RKO (cell line): ENCODE data around the gene ZDHHC7.

Experiments
- DNase-seq: peaks from one replicate; pipeline ENCODE4 v3.0.0-alpha.2; 2016; ENCODE audit warnings: low spot score

ZDHHC7 gene

DNA sequence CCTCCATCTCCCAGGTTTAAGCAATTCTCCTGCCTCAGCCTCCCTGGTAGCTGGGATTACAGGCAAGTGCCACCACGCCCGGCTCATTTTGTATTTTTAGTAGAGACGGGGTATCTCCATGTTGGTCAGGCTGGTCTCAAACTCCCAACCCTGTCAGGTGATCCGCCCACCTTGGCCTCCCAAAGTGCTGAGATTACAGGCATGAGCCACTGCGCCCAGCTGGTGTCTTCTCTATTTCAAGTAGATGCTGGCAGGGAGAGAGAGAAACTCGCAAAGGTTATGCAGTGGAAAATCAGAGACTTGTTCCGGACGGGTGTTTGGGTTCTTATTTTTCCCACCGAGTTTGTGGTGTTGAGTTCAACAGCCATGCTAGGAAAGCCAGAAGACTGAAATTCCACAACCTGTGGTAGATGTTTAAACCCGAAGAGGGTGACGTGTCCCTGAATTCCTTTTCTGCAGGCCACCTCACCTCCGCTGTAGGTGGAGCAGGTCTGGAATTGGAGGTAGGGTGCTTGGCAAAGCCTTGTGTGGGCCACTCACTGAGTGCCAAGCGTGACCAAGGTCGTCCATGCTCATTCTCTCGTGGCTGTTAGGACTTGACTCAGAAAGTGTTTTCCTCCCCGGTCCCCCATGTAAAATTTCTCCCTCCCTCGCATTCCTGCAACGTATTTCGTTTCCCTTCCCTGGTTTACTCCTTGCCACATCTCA lies 7.3 kb upstream of the ZDHHC7 start:
- DNase-seq, result no peak

DNA sequence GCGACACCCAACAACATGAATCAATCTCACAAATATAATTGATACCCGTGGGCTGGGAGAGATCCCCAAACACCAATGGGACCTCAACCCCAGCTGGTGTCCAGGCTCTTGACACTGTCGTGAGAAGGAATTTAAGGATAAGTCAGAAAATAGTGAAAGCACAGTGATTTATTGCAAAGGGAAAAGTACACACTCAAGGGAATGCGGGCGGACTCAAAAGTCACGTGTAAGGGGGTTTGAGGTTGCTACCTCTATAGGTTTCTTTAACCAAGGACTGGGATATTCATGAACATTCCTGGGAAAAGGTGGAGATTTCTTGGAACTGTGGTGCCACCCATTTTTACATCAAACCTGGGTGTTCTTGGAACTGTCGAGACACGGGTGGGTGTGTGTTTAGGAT lies 6.3 kb upstream of the ZDHHC7 start:
- DNase-seq, result no peak

DNA sequence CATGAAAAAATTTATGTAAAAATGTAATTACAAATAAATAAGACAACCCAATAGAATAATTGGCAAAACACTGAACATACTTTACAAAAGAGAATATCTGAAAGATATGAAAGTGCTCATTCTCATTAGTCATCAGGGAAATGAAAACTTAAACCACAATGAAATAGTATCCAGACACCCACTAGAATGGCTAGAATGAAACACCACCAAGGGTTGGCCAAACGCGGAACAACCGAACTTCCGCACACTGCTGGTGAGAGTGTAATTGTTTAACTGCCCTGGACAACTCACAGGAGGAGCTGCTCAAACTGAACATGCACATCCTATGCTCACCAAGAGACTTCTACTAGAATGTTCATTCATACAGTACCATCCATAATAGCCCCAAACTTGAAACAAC lies 5.8 kb upstream of the ZDHHC7 start:
- no peak for DNase-seq

DNA sequence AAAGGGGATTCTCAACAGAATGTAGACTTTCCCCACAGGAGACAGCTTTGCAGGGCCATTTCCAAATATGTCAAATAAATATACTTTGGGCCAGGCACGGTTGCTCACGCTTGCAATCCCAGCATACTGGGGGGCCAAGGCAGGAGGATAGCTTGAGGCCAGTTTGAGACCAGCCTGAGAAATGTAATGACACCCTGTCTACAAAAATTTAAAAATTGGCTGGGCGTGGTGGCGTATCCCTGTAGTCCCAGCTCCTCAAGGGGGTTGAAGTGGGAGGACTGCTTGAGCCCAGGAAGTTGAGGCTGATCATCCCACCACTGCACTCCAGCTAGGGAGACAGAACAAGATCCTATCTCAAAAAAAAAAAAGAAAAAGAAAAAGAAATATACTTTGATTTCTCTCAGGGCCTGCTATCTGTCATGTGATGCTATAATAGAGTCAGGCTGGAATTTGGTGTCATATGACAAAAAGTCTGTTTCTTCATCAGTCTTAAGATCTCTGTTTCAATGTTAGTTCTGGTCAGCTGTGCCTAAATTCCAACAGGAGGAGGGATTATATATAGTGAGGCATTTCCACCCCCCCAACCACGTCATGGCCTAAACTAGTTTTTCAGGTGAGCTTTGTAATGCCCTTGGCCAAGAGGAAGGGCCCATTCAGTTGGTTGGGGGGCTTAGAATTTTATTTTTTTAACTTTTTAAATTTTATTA lies 4.3 kb upstream of the ZDHHC7 start:
- no peak for DNase-seq

DNA sequence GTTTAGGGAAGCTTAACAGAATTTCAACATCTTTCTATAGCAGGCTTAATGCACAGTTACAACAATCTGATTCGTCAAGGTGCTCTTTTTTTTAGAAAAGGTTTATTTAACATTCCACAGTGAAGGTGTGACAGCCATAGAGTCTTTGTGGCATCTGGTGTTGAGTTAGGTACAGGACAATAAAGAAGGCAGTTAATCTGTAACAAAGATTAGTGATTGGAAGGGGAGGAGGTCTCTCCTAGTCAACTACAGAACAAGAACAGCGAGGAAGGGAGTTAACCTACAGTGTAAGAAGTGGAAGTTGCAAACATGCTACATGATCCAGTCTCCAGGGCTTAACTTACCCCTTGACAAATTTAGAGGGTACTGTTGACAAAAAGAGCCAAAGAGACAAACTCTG lies 3.0 kb upstream of the ZDHHC7 start:
- DNase-seq, result no peak

DNA sequence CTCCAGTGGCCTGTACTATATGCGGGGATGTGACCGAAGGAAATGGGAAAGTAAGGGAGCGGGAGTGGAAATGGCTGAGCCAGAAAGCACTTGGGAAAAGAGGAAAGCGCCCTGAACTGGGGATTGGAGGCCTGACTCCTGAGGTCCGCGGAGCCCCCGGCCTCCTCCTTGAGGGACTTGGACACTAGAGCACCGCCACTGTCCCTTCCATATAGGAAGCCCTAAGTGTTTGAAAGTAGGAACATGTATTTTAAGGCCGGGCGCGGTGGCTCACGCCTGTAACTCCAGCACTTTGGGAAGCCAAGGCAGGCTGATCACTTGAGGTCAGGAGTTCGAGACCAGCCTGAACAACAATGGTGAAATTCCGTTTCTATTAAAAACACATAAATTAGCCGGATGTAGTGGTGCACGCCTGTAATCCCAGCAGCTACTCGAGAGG lies 530 bp upstream of the ZDHHC7 start:
- no peak for DNase-seq

DNA sequence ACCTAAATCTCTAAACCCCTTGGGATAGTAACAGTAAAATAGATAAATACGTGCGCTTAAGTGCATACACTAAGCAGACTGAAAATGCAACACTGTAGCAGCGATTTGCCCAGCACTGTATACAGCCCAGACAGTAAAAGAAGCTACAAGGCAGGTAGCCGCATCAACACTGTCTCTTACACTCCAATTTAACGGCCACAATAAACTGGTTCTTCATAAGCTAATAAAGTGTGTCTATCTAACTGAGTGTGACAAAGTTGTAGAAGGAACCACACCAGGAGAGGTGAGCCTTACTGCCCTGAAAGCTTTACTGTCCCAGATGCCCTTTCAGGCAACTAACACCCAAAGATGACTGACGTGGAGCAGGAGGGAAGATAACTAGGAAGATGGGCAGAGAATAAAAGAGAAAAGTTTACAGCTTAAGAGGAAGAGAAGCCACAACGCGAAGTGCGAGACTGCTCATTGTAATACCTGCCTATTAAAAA lies 847 bp downstream of the ZDHHC7 start:
- DNase-seq, result no peak

DNA sequence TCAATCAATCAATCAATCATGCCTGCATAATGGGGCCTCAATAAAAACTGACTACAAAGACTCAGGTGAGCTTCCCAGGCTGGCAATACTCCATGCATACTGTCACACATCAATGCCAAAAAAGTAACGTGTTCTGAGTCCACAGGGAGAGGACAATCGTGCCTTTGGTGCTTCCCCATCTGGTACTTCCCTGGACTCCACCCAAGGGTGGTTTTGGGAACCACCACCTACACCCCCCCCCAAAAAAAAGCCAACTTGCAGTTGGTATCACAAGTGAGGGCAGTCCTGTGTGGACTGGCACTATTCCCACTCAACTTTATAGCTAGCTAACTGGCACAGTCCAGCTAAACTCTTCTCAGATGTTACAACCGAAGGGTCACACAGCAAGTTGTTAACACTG lies 3.1 kb downstream of the ZDHHC7 start:
- DNase-seq, result no peak

DNA sequence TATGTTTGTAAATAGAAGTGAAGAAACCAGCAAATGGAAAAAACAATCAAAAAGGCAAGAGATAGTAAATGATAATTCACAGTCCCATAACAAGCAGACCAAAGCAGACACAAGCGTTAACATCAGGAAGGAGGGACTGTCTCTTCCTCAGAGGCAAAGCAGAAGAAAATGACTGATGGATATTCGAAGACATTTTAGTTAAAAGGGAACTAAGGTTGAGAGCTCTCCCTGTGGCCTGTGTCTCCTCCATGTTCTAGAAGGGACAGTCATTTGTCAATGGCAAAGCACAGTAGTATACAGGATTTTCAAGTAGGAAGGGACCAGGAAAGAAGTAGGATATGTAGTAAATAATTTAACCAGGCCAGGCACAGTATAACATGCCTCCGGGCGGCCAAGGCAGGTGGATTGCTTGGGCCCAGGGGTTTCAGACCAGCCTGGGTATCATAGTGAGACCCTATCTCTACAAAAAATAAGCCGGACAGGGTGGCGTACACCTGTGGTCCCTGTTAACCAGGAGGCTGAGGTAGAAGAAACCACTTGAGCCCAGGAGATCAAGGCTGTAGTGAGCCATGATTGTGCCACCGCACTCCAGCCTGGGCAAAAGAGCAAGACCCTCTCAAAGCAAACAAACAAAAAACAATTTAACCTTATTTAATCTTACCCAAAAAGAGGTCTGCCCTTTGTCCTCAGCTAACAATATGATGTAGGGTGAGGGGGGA lies 3.7 kb downstream of the ZDHHC7 start:
- DNase-seq, result no peak

DNA sequence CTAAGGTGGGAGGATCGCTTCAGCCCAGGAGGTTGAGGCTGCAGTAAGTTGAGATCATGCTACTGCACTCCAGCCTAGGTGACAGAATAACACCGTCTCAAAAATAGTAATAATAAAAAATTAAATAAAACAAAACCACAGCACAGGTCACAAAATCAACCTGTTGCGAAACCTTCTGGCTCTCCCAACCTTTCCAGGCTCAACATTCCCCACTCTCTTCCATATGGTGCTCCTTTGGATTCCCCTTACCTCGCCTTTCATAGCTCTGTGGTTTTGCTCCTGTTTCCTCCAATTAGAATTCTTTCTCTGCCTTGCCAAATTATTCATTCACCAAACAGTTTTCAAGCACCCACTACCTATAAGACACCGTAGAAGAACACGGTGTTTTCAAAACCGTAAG lies 4.7 kb downstream of the ZDHHC7 start:
- no peak for DNase-seq

DNA sequence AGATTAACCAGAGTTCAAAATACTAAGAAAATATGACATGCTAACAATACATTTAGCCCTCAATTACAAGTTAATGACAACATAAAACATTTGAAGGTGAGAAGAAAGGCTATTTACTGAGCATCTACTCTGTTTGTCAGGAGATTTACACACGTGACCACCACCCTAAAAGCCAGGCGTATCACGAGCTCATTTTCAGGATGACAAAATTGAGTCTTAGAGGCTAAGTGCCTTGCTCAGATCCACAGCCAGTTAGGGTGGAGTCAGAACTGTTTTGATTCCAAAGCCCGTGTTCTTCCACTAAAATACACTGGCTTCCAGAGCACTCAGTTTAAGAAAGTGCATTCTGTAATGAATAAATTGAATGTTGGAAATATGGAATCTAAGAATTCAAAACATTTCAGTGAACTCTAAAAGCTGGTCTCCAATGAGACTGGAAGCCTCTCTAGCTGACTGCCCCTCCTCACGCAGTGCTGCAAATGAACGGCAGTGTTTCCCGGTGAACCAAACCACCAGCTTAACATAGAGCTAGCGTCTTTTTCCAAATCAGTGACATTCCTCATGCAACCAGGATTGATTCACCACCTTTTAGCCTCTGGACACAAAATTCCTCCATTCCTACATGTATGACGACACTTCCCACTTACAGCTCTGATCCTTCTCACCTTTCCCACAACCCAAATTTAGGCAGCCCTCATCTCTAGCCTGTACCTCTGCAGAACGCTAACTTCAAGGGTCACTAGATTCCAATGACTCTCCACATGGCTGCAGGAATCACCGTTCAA lies 5.9 kb downstream of the ZDHHC7 start:
- no peak for DNase-seq

DNA sequence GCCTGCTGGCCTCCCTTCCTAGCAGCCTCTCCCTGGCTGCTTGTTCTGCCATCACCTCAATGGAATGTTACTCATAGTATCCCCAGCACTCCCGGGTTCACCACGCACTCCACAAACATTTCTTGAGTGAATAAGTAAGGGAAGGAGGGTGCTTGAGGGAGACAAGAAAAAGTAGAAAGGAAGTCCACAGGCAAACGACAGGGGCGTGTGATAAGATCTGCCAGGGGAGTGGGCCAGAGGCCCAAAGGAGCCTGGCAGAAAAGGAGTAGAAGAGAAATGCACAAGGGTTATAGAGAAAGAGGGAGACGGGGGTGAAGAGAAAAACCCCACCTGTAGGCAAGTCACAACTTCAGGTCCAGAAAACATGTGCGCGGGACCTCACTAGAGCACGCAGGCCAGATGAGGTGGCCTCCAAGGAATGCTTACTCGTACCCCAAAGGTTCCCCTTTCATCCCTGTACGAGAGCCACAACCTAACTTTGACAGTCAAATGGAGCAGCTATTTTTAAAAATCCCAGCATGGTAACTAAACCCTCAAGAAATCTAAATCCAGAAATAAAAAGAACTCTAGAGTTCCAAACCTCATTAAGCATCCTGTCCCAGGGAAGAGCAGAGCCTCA lies 6.6 kb downstream of the ZDHHC7 start:
- DNase-seq, result no peak

DNA sequence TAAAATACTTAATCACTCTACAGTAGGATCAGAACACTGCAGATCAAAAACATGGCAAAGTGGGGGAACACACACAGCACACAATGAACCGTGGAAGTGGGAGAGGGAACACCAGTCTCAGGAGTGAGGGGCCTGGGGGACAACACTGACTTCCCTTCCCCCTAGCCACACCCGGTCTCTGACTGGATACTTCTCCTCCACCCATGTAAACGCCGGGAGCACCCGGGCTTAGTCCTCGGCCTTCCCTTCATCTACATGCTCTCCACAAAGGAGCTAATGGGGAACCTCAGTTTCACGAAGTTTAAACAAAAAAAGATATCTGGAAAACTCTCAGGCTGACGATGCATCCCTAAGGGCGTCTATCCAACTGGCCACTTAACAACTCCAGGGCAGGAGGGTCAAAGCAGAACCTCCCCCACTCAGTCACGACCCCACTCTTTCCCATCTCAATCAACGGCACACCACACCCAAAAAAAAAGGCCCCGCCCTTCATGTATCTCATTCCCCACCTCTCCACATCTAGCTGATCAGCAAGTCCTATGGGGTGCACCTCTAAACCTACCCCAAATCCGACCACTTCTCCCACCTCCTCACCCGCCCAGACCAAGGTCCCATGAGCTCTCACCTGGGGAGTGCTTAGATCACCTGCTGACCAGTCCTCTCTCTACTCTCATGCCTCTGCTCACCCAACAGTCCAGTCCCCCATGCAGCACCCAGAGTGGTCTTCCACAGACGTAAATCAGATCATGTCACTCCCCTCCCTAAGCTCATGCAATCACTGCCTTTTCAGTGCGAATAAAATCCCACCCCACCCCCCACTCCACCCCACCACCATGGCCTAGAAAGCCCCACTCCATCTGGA lies 7.4 kb downstream of the ZDHHC7 start:
- DNase-seq, result no peak

DNA sequence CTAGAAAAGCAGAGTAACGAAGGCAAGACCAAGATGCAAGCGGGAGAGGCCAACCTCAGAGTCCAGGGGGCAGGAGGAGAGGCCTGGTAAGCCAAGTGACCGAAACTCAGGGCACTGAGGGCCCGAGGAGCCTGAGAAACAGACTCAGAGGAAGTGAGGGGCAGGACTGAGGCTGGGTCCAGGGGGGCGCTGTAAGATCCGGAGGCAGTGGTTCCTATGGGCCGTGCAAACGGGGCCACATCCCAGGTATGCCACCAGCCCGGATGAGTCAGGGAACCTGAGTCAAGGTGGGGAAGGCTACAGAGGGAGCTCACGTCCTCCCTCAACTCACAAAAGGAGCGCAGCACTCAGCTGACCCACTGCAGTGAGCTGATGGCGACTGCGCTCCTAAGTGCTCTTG lies 8.3 kb downstream of the ZDHHC7 start:
- no peak for DNase-seq

DNA sequence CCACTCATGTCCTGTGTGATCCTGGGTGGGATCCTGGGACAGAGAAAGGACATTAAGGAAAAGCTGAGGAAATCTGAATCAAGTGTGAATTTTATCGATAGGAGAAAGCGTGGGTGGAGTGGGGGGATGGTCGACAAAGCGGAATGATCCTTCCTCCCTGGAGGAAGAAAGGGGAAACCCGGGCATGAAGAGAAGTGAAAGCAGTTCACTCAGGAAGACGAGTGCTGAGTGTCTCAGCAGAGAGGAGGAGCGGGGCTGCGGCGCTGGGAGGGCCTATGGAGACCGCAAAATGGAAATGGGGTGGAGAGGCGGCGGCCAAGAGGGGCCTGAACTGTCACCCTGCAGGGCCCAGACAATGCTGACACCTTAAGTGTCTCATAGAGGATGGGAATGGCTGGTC lies 8.7 kb downstream of the ZDHHC7 start:
- no peak for DNase-seq

DNA sequence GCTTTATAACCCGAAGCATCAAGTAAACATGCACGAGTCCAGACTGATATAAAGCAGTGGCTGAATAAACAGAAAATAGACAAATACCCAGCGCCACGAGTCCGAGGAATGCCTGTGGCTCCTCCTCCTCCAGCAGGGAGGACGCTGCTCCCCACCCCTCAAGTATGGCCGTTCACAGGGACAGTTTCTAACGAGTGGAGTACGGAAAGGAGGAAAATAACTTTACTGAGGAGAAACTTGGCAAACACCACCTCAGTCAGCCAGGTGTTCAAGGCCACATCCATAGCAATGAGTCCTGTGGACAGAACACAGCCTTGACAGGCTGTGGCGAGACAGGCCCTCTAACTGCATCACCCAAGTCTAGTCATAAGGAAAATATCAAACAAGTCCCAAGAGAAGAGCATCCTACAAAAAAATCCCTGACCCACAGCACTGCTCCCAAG lies 9.2 kb downstream of the ZDHHC7 start:
- no peak for DNase-seq

DNA sequence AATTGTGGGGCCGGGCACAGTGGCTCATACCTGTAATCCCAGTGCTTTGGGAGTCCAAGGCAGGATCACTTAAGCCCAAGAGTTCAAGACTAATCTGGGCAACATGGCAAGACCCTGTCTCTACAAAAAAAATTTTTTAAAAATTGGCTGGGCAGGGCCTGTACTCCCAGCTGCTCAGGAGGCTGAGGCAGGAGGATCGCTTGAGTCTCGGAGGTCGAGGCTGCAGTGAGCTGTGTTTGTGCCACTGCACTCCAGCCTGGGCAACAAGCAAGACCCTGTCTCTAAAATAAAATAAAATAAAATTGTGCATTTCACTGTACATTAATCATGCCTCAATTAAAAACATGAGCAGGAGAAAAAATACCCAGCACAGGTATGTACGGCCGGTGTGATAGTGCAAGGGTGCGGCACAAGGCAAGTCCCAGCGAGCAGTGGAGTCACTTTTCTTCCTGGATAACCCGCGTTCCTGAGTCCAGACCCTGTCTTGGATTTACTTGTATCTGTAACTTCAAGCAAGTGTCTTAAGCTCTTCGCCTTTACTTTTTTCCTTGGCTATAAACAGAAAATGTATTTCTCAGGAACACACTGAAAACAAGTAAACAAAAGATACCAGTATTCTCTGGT lies 11.4 kb downstream of the ZDHHC7 start:
- no peak for DNase-seq

DNA sequence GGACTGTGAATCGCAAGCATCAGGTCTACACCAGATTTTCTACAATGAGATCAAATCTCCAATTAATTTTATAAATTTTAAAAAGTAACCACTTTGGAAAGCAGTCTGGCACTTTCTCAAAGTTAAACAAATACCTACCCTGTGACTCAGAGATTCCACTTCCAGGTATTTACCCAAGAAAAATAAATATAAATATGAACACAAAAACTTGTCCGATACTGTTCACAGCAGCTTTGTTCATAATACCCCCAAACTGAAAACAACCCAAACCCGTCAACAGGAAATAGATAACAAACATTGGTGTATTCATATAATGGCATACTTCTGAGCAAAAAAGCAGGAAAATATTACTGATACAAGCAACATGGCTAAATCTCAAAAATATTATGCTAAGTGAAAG lies 12.1 kb downstream of the ZDHHC7 start:
- no peak for DNase-seq

DNA sequence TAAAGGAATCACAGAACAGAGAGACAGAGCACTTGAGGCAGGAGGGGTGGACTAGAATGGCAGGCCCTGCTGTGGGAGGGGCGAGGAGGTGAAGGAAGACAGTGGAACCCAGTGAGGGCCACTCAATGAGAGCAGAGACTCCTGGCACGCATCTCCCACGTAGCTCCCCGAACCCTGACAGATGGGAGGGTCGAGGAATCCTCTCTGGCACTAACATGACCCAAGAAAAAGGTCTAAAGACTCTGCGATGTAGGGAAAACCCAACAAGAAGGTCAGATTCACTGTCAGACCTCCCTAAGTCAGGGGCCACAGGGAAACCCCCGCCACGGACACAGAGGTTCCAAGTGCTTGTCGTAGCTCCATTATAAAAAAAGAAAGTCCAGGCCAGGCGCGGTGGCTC lies 15.0 kb downstream of the ZDHHC7 start:
- no peak for DNase-seq

DNA sequence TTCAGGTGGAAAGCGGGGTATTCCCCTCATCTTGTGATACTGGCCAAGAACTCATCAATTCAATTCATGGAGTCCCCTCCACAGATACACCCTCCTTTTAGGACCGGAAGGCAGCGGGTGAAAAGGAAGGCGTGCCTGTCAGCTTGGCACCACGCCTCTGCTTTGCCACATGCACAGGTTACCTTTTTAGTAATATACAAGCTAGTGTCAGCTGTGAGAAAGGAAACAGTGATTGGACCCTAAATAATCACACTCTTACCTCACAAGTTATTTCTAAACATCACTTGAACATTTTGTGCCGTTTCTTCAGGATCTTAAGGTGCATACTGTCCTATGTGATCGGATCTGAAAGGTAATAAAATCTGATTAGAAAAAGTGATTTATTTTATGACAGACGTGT lies 15.7 kb downstream of the ZDHHC7 start:
- no peak for DNase-seq
